Hepatocyte (in vitro differentiated cells): ENCODE measurements around the gene PTPRN. TPM values are rescaled to one million over a fixed set of nuclear protein-coding genes. Genes with fewer than 3 reads are reported as not detected.
"Not testable (repeated sequence)": the region's sequence is repeated elsewhere in the genome, so short reads cannot be mapped to it uniquely, and the experiment has no call there.

Experiments
- DNase-seq: peaks from one replicate; pipeline ENCODE4 v3.0.0-alpha.2; 2016; ENCODE audit warnings: low spot score
- H2AFZ ChIP-seq: fragments of 200-600 bp; sonication (generic); 2 replicates; pipeline ENCODE4 v1.6.0; 2016; ENCODE audit warnings: antibody characterized with exemption, mild to moderate bottlenecking
- H3K27ac ChIP-seq: fragments of 200-600 bp; sonication (generic); 2 replicates; pipeline ENCODE4 v1.5.1; 2016; ENCODE audit warnings: mild to moderate bottlenecking
- H3K27me3 ChIP-seq: fragments of 200-600 bp; sonication (generic); 2 replicates; pipeline ENCODE4 v1.6.1; 2016
- H3K36me3 ChIP-seq: fragments of 200-600 bp; sonication (generic); replicated peaks from 2 replicates; pipeline ENCODE4 v1.5.1; 2016; ENCODE audit warnings: low read depth; ENCODE audit not compliant: insufficient read depth
- H3K4me1 ChIP-seq: fragments of 200-600 bp; sonication (generic); 2 replicates; pipeline ENCODE4 v1.5.1; 2016; ENCODE audit warnings: mild to moderate bottlenecking, moderate library complexity; ENCODE audit not compliant: insufficient read depth
- H3K4me2 ChIP-seq: fragments of 200-600 bp; sonication (generic); 2 replicates; pipeline ENCODE4 v1.6.0; 2016
- H3K4me3 ChIP-seq: fragments of 200-600 bp; sonication (generic); 2 replicates; pipeline ENCODE4 v1.5.1; 2016; ENCODE audit warnings: mild to moderate bottlenecking
- H3K79me2 ChIP-seq: fragments of 200-600 bp; sonication (generic); 2 replicates; pipeline ENCODE4 v1.6.0; 2017; ENCODE audit warnings: mild to moderate bottlenecking
- H3K9me2 ChIP-seq: fragments of 200-600 bp; sonication (generic); replicated peaks from 2 replicates; pipeline ENCODE4 v1.6.0; 2017; ENCODE audit warnings: mild to moderate bottlenecking; ENCODE audit not compliant: insufficient read depth
- H3K9me3 ChIP-seq: fragments of 200-600 bp; sonication (generic); 2 replicates; pipeline ENCODE4 v1.5.1; 2016; ENCODE audit warnings: low read depth, mild to moderate bottlenecking
- H4K20me1 ChIP-seq: fragments of 200-600 bp; sonication (generic); 2 replicates; pipeline ENCODE4 v1.6.0; 2016; ENCODE audit warnings: mild to moderate bottlenecking; ENCODE audit not compliant: insufficient read depth, poor library complexity, severe bottlenecking
- CTCF ChIP-seq: fragments of 200-600 bp; sonication (generic); IDR thresholded peaks from 2 replicates; pipeline ENCODE4 v1.5.1; 2016; ENCODE audit warnings: antibody characterized with exemption, mild to moderate bottlenecking; ENCODE audit not compliant: poor library complexity
- EZH2 ChIP-seq: fragments of 200-600 bp; sonication (generic); IDR thresholded peaks from 2 replicates; pipeline ENCODE4 v1.6.1; 2016; ENCODE audit warnings: antibody characterized with exemption, mild to moderate bottlenecking, borderline replicate concordance
- EZH2phosphoT487 ChIP-seq: fragments of 200-600 bp; sonication (generic); IDR thresholded peaks from one replicate; pipeline ENCODE4 v1.6.1; 2018; ENCODE audit warnings: antibody characterized with exemption, mild to moderate bottlenecking, low read depth, moderate library complexity; ENCODE audit not compliant: unreplicated experiment, severe bottlenecking
- WGBS: methylation state at CpG from one replicate; pipeline ENCODE4 v1.1.6; 2016; ENCODE audit warnings: low lambda C conversion rate; ENCODE audit errors: missing lambda C conversion rate; 5-methylcytosine and 5-hydroxymethylcytosine counted together
- polyA plus RNA-seq: library from polyadenylated mRNA; unstranded; fragments of >200 nt; fragmentation: Nextera tagmentation; extraction: Ambion mirVana; gene quantifications from 2 replicates; pipeline ENCODE4 v1.2.1, GENCODE V29; 2016
- total RNA-seq: library from RNA; depleted of rRNA; stranded (reverse); fragments of >200 nt; gene quantifications from 2 replicates; pipeline ENCODE4 v1.2.3, GENCODE V29; 2014

The PTPRN gene
- total and polyA plus RNA-seq, 2 experiments from 2014 or later, result 4.6 to 9.8 TPM

GRCh38 chr2:219266886-219267285, 42.3 kb downstream of the PTPRN start:
- 89% methylated on average over 1 of the region's 1 CpG for whole genome bisulfite sequencing
- Histone ChIP-seq H4K20me1 (no peaks in the 10 kb centered on the region), H3K9me2 (no peaks in the 10 kb centered on the region), H3K9me3 (no peaks in the 10 kb centered on the region), H2AFZ (no peak overlapping the region), H3K4me2 (no peak overlapping the region), H3K4me3 (no peak overlapping the region), H3K27me3 (no peaks in the 10 kb centered on the region), H3K27ac (no peak overlapping the region), H3K4me1 (no peaks in the 10 kb centered on the region), H3K36me3 (no peaks in the 10 kb centered on the region), H3K79me2 (no peaks in the 10 kb centered on the region)
- TF ChIP-seq EZH2, result no peak
- no peak for DNase-seq

- peaks cover 6% of the 10 kb centered on the region for H3K27me3 ChIP-seq
- H3K79me2 ChIP-seq, result no peaks in the 10 kb centered on the region
- no peak overlapping the region for H3K4me3 ChIP-seq
- no peak overlapping the region for H2AFZ ChIP-seq
- no peak overlapping the region for H3K27ac ChIP-seq
- no peak overlapping the region for H3K4me2 ChIP-seq
- no peaks in the 10 kb centered on the region for H3K9me3 ChIP-seq
- no peaks in the 10 kb centered on the region for H3K4me1 ChIP-seq
- TF ChIP-seq EZH2phosphoT487 (no peak), EZH2 (no peak), CTCF (no peak)
- no peak for DNase-seq
- no peaks in the 10 kb centered on the region for H3K9me2 ChIP-seq
- no peaks in the 10 kb centered on the region for H3K36me3 ChIP-seq
- 70% methylated on average over 5 of the region's 5 CpGs for WGBS
- H4K20me1 ChIP-seq, result no peaks in the 10 kb centered on the region
These were observed 43.0 kb downstream of the PTPRN start for GRCh38 chr2:219266232-219266631.

- H4K20me1 ChIP-seq, result no peaks in the 10 kb centered on the region
- no peak overlapping the region for H3K27ac ChIP-seq
- 81% methylated on average over 5 of the region's 5 CpGs for WGBS
These were observed 48.0 kb downstream of the PTPRN start for GRCh38 chr2:219261024-219261855.

GRCh38 chr2:219258942-219259341, 50.3 kb downstream of the PTPRN start:
- not testable (repeated sequence) for H3K9me3 ChIP-seq, H3K9me2 ChIP-seq, DNase-seq, H4K20me1 ChIP-seq, H3K36me3 ChIP-seq, H3K27ac ChIP-seq, H2AFZ ChIP-seq, H3K4me2 ChIP-seq, H3K79me2 ChIP-seq, H3K4me1 ChIP-seq, H3K4me3 ChIP-seq
- peaks cover 41% of the 10 kb centered on the region for H3K27me3 ChIP-seq
- 87% methylated on average over 10 of the region's 10 CpGs for WGBS

More at GRCh38 chr2:219261024-219261855, 48.0 kb downstream of the PTPRN start:
- Histone ChIP-seq H3K79me2 (no peaks in the 10 kb centered on the region), H3K4me1 (no peaks in the 10 kb centered on the region), H3K9me2 (no peaks in the 10 kb centered on the region), H2AFZ (no peak overlapping the region), H3K27me3 (peaks cover 18% of the 10 kb centered on the region), H3K4me3 (no peak overlapping the region), H3K36me3 (no peaks in the 10 kb centered on the region), H3K4me2 (no peak overlapping the region), H3K9me3 (no peaks in the 10 kb centered on the region)
- DNase-seq, result no peak
- TF ChIP-seq EZH2phosphoT487 (no peak), EZH2 (no peak), CTCF (no peak)
